ENCODE measurements around the gene OR4F15.

OR4F15 gene

DNA sequence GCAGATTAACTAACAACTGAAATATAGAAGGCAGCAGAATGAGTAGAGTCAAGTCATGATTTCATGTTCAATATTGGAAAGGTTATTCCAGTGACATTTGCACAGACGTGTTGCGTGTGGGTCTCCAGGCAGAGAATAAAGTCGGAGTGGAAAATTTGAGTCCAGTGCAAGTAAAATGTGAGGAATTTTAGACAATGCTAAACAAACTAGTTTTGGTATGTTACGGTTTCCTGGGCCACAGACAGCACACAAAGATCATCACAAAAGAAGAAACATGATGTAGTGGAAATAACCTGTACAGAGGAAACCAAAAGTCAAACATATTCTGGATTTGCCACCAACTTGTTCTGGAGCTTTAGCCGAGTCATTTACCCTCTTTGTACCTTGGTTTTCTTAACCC is 8.3 kb upstream of the OR4F15 start:
- in situ Hi-C loops (cut with MboI; ENCODE audit: low sequenced_read_pairs): no loop called here

DNA sequence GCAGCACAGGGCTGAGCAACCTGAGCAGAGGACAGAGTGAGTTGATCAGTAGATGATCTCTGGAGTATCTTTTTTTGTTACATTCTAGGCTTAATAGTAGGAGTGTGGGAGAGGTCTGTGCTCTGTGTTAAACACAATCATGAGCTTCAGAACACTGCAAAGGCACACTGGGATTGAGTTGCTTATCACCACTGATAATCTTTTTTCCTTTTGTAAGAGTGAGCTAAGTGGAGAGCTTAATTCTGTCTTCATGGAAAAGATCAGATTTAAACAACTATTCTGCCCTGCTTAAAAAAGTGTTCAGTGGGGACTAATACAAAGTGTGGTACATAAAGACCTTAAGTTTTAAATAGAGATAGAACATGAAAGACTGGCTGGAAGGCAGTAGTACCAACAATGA is 7.6 kb upstream of the OR4F15 start:
- in situ Hi-C loops (cut with MboI; ENCODE audit: low sequenced_read_pairs): no loop called here

DNA sequence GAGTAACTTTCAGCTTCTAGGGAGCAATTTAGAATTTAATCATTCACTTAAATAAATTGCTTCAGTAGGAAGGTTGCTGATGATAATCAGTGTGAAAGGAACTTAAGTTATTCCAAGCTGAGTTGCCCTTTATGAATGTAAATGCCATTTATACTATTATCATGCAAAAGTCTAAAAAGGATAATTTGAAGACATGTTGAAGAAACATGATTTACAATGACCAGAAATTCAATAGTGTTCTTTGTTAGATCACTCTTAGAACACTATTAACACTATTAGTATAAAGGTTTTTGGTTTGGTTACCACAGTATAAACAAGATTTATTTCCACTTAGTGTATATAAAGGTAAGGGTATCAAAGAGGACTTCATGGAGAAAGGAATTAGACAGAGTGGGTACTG is 7.1 kb upstream of the OR4F15 start:
- in situ Hi-C loops (cut with MboI; ENCODE audit: low sequenced_read_pairs): no loop called here

GRCh38 chr15:101805605-101806345 is 6.2 kb upstream of the OR4F15 start:
- in situ Hi-C loops (cut with MboI; ENCODE audit: low sequenced_read_pairs): no loop called here

DNA sequence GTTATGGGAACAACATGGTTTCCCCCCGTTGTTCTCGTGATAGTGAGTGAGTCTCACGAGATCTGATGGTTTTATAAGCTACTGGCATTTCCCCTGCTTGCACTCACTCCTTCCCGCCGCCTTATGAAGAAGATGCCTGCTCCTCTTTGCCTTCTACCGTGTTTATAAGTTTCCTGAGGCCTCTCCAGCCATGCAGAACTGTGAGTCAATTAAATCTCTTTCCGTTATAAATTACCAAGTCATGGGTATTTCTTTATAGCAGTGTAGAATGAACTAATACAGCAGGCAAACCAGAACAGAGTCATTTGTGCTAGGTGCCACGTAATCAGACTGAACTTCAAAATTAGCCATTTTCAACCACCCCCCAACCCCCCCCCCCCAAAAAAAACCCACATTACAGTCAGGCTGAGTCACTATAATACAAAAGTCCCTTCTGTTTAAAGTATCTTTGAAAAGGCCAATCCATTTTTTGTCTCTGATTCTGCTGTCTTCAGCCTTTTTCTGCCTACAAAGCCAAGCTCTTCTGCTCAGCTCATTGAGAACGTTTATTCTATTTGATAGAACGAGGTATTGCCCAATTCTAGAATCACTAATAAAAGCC is 4.6 kb upstream of the OR4F15 start:
- in situ Hi-C loops (cut with MboI; ENCODE audit: low sequenced_read_pairs): no loop called here

DNA sequence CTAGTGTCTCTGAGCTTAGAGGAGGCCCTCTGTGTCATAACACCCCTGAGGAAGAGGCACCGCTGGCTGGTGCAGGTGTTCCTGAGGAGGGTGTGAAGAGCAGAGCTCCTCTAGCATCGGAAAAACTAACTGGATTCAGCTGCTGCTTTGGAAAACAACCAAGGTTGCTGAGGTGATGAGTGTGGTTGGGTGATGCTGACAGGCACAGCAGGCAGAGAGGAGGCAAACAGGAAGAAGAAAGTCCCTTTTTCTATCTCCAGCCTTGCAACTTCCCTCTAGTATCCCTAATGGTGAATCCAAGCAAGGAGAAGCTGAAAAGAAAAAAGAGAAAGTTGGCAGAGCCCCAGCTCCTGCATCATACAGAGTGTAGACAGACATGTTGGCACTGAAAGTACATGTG is 3.8 kb upstream of the OR4F15 start:
- in situ Hi-C loops (cut with MboI; ENCODE audit: low sequenced_read_pairs): no loop called here

GRCh38 chr15:101810456-101810855 is 1.5 kb upstream of the OR4F15 start:
- in situ Hi-C loops (cut with MboI; ENCODE audit: low sequenced_read_pairs): no loop called here

- in situ Hi-C loops (cut with MboI; ENCODE audit: low sequenced_read_pairs): no loop called here
These were observed 1.1 kb upstream of the OR4F15 start for GRCh38 chr15:101810876-101811275.

DNA sequence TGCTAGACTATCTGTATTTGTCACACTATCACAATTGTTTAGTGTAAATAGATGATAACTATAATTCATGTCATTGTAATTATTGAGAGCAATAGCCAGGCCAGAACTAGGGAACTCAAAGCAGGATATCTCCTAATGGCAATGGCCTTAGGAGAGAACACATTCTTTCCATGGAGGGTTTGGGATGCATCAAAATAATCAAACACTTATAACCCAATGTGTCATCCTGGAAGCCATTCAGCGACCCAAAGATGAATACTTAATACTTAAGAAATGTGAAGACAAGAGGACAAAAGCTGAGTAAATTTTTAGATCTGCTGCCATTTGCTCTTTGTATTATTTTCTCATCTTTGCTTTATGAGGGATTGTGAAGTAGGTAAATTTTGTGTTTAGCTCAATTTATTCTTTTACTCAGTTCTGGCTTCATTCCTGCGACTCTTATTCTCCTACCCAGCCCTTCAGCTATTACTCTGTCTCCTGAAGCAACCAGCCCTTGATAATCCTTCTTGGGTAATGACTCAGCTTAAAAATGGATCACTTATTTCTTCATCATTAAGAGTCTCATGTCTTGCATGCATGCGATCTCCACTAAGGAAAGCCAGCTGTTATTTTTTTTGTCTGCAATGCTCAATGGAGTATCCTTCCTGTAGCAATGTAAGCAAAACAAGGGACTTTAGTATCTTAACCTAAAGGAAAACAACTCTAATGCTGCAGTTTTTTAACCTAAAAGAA is 2.0 kb downstream of the OR4F15 start:
- in situ Hi-C loops (cut with MboI; ENCODE audit: low sequenced_read_pairs): no loop called here

GRCh38 chr15:101820781-101821180 is 8.8 kb downstream of the OR4F15 start:
- in situ Hi-C loops (cut with MboI; ENCODE audit: low sequenced_read_pairs): no loop called here

GRCh38 chr15:101827257-101827656 is 15.3 kb downstream of the OR4F15 start:
- in situ Hi-C loops (cut with MboI; ENCODE audit: low sequenced_read_pairs): no loop called here

DNA sequence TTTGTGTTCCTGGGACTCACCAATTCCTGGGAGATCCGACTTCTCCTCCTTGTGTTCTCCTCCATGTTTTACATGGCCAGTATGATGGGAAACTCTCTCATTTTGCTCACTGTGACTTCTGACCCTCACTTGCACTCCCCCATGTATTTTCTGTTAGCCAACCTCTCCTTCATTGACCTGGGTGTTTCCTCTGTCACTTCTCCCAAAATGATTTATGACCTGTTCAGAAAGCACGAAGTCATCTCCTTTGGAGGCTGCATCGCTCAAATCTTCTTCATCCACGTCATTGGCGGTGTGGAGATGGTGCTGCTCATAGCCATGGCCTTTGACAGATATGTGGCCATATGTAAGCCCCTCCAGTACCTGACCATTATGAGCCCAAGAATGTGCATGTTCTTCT is 16.8 kb downstream of the OR4F15 start:
- in situ Hi-C loops (cut with MboI; ENCODE audit: low sequenced_read_pairs): no loop called here

DNA sequence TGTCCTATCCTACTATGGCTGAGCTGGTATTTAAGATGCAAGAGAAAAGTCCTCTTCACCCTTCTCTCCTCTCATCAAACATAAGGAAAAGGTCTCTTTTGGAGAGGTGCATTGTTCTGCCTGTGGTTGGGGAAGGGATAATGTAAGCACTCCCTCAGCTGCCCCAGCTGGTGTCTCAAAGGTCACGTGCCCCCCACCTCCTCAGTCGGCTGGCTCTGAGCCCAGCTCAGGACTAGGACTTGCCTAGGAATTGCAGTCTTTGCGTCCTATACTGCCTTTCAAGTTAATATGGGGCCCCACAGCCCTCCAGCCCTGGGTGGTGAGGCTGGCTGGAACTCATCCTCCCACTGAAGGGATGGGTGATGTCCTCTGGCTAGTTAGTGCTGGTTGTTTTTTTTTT is 29.7 kb downstream of the OR4F15 start:
- in situ Hi-C loops (cut with MboI; ENCODE audit: low sequenced_read_pairs): no loop called here

GRCh38 chr15:101844916-101845315 is 32.9 kb downstream of the OR4F15 start:
- in situ Hi-C loops (cut with MboI; ENCODE audit: low sequenced_read_pairs): no loop called here

GRCh38 chr15:101852356-101852755 is 40.4 kb downstream of the OR4F15 start:
- in situ Hi-C loops (cut with MboI; ENCODE audit: low sequenced_read_pairs): no loop called here

Data from hTERT RPE-1 (cell line).